Cardiac muscle cell (in vitro differentiated cells and primary cell): Measurements from ENCODE around the gene COL4A1. TPM values are rescaled to one million over a fixed set of nuclear protein-coding genes. Genes with fewer than 3 reads are reported as not detected.

Experiments used
- DNase-seq, 2 donors: peaks; one replicate each; pipeline versions ENCODE4 v3.0.0 to v3.0.0-alpha.2; 2010 to 2017; ENCODE audit warnings: low read depth in 1 of 2, low spot score in 1 of 2
- H3K27ac ChIP-seq: fragments of 200-600 bp; sonication (generic); 2 replicates; pipeline ENCODE4 v1.5.1; 2016
- H3K27me3 ChIP-seq: fragments of 200-600 bp; sonication (generic); 2 replicates; pipeline ENCODE4 v1.6.0; 2016; ENCODE audit warnings: control low read depth
- H3K36me3 ChIP-seq: fragments of 200-600 bp; sonication (generic); 2 replicates; pipeline ENCODE4 v1.5.1; 2016; ENCODE audit warnings: control low read depth
- H3K4me1 ChIP-seq: fragments of 200-600 bp; sonication (generic); 2 replicates; pipeline ENCODE4 v1.8.1; 2017; ENCODE audit warnings: low read depth, mild to moderate bottlenecking, mixed run types
- H3K4me3 ChIP-seq: fragments of 200-600 bp; sonication (generic); 2 replicates; pipeline ENCODE4 v1.5.1; 2016; ENCODE audit warnings: mild to moderate bottlenecking
- H3K9me3 ChIP-seq: fragments of 200-600 bp; sonication (generic); 2 replicates; pipeline ENCODE4 v1.5.1; 2017; ENCODE audit warnings: low read depth, mild to moderate bottlenecking, control low read depth
- CTCF ChIP-seq: IDR thresholded peaks from 2 replicates; pipeline ENCODE4 v1.5.1; 2012; ENCODE audit warnings: low read depth, mild to moderate bottlenecking, low read length
- polyA plus RNA-seq: library from polyadenylated mRNA; unstranded; fragments of >200 nt; fragmentation: Nextera tagmentation; extraction: Ambion mirVana; gene quantifications from 2 replicates; pipeline ENCODE4 v1.2.1, GENCODE V29; 2016
- total RNA-seq: library from RNA; depleted of rRNA; stranded (reverse); fragments of >200 nt; gene quantifications from 2 replicates; pipeline ENCODE4 v1.2.3, GENCODE V29; 2016

COL4A1 gene
- total and polyA plus RNA-seq, 2 experiments from 2014 or later = 73.9 to 171 TPM

GRCh38 chr13:110286833-110287819 is 19.8 kb downstream of the COL4A1 start:
- H3K4me3 ChIP-seq = no peak overlapping the region
- H3K36me3 ChIP-seq = no peaks in the 10 kb centered on the region
- no peaks in the 10 kb centered on the region for H3K9me3 ChIP-seq
- no peaks in the 10 kb centered on the region for H3K27me3 ChIP-seq
- TF ChIP-seq CTCF = no peak
- peaks cover 12% of the 10 kb centered on the region for H3K4me1 ChIP-seq
- peak overlapping the region; percentile 74 for H3K27ac ChIP-seq
- peak in 1 of 2 donors; percentile 28 for DNase-seq

- H3K36me3 ChIP-seq = no peaks in the 10 kb centered on the region
- DNase-seq = no peak
These were observed 20.7 kb downstream of the COL4A1 start for GRCh38 chr13:110285991-110286832.

GRCh38 chr13:110284779-110285484 is 22.0 kb downstream of the COL4A1 start:
- H3K9me3 ChIP-seq = no peaks in the 10 kb centered on the region
- no peak for DNase-seq
- H3K4me3 ChIP-seq = no peak overlapping the region
- peaks cover 12% of the 10 kb centered on the region for H3K4me1 ChIP-seq
- no peaks in the 10 kb centered on the region for H3K36me3 ChIP-seq
- no peak for TF ChIP-seq CTCF
- H3K27me3 ChIP-seq = no peaks in the 10 kb centered on the region
- no peak overlapping the region for H3K27ac ChIP-seq

More at GRCh38 chr13:110285991-110286832, 20.7 kb downstream of the COL4A1 start:
- H3K27me3 ChIP-seq = no peaks in the 10 kb centered on the region
- H3K27ac ChIP-seq = peak overlapping the region; percentile 74
- H3K9me3 ChIP-seq = no peaks in the 10 kb centered on the region
- TF ChIP-seq CTCF = no peak
- peaks cover 12% of the 10 kb centered on the region for H3K4me1 ChIP-seq
- no peak overlapping the region for H3K4me3 ChIP-seq

- DNase-seq = peak in 1 of 2 donors; percentile 61
- H3K27ac ChIP-seq = no peak overlapping the region
- H3K4me3 ChIP-seq = no peak overlapping the region
- H3K27me3 ChIP-seq = no peaks in the 10 kb centered on the region
- TF ChIP-seq CTCF = no peak
- H3K36me3 ChIP-seq = no peaks in the 10 kb centered on the region
- peaks cover 12% of the 10 kb centered on the region for H3K4me1 ChIP-seq
- H3K9me3 ChIP-seq = no peaks in the 10 kb centered on the region
These were observed 23.0 kb downstream of the COL4A1 start for GRCh38 chr13:110283736-110284517.
